IPS-11a (cell line): ENCODE data around the gene AMOTL1.
A peak's percentile ranks its signal among the peaks of the same experiment; 100 is the strongest.

Experiments
- H3K4me3 ChIP-seq: one replicate; pipeline ENCODE4 v1.5.1; 2013; ENCODE audit warnings: low read depth, low read length, control low read depth

Gene AMOTL1

GRCh38 chr11:94767701-94768601 lies at the start of gene AMOTL1:
Gene AMOTL1, plus strand, starts transcription at chr11:94768356. Its CDS starts 156 bp downstream, at chr11:94768512.
- H3K4me3 ChIP-seq: peak within 1 kb of the TSS; percentile 84

GRCh38 chr11:94719876-94720275 lies 48.3 kb upstream of the AMOTL1 start:
- no peak overlapping the region for H3K4me3 ChIP-seq

- no peak overlapping the region for H3K4me3 ChIP-seq
Observed at GRCh38 chr11:94721565-94722292, 46.4 kb upstream of the AMOTL1 start.

- no peak overlapping the region for H3K4me3 ChIP-seq
Observed at GRCh38 chr11:94722735-94723134, 45.4 kb upstream of the AMOTL1 start.

- H3K4me3 ChIP-seq: no peak overlapping the region
Observed at GRCh38 chr11:94725097-94725496, 43.1 kb upstream of the AMOTL1 start.

GRCh38 chr11:94727819-94728218 lies 40.3 kb upstream of the AMOTL1 start:
- no peak overlapping the region for H3K4me3 ChIP-seq

- H3K4me3 ChIP-seq: no peak overlapping the region
Observed at GRCh38 chr11:94728541-94728940, 39.6 kb upstream of the AMOTL1 start.

GRCh38 chr11:94728966-94729751 lies 39.0 kb upstream of the AMOTL1 start:
- H3K4me3 ChIP-seq: no peak overlapping the region

GRCh38 chr11:94730153-94730552 lies 38.0 kb upstream of the AMOTL1 start:
- H3K4me3 ChIP-seq: no peak overlapping the region

GRCh38 chr11:94731880-94732601 lies 36.1 kb upstream of the AMOTL1 start:
- no peak overlapping the region for H3K4me3 ChIP-seq

GRCh38 chr11:94732617-94733281 lies 35.4 kb upstream of the AMOTL1 start:
- no peak overlapping the region for H3K4me3 ChIP-seq

GRCh38 chr11:94734563-94735275 lies 33.4 kb upstream of the AMOTL1 start:
- H3K4me3 ChIP-seq: no peak overlapping the region

GRCh38 chr11:94735907-94736306 lies 32.2 kb upstream of the AMOTL1 start:
- H3K4me3 ChIP-seq: no peak overlapping the region

GRCh38 chr11:94737171-94737611 lies 31.0 kb upstream of the AMOTL1 start:
- no peak overlapping the region for H3K4me3 ChIP-seq

- H3K4me3 ChIP-seq: no peak overlapping the region
Observed at GRCh38 chr11:94738746-94739145, 29.4 kb upstream of the AMOTL1 start.

- no peak overlapping the region for H3K4me3 ChIP-seq
Observed at GRCh38 chr11:94739331-94739730, 28.8 kb upstream of the AMOTL1 start.

GRCh38 chr11:94740083-94741021 lies 27.8 kb upstream of the AMOTL1 start:
- H3K4me3 ChIP-seq: peak overlapping the region; percentile 51

- peak overlapping the region; percentile 51 for H3K4me3 ChIP-seq
Observed at GRCh38 chr11:94741022-94741679, 27.0 kb upstream of the AMOTL1 start.
